Suprapubic skin (tissue), 4 donors: Measurements from ENCODE around the gene ANKRD11. TPM values are rescaled to one million over a fixed set of nuclear protein-coding genes. Genes with fewer than 3 reads are reported as not detected.

Experiments
- DNase-seq, 2 donors: peaks; one replicate each; pipeline ENCODE4 v3.0.0-alpha.2; 2019; ENCODE audit warnings: low spot score in 2 of 2
- H3K27ac ChIP-seq: fragments of 200-600 bp; sonication (generic); one replicate; pipeline ENCODE4 v1.5.1; 2019
- H3K27me3 ChIP-seq: fragments of 200-600 bp; sonication (generic); one replicate; pipeline ENCODE4 v1.5.1; 2019
- H3K36me3 ChIP-seq: fragments of 200-600 bp; sonication (generic); one replicate; pipeline ENCODE4 v1.5.1; 2019
- H3K4me1 ChIP-seq: fragments of 200-600 bp; sonication (generic); one replicate; pipeline ENCODE4 v1.5.1; 2019
- H3K4me3 ChIP-seq: fragments of 200-600 bp; sonication (generic); one replicate; pipeline ENCODE4 v1.5.1; 2019; ENCODE audit warnings: mild to moderate bottlenecking
- H3K9me3 ChIP-seq: fragments of 200-600 bp; sonication (generic); one replicate; pipeline ENCODE4 v1.5.1; 2019
- CTCF ChIP-seq, 2 donors: fragments of 200-600 bp in 1 of 2; fragments of 450-650 bp in 1 of 2; sonication (generic) in 1 of 2; IDR thresholded peaks; one replicate each; pipeline ENCODE4 v1.5.1; 2016 to 2019; ENCODE audit warnings: antibody characterized with exemption in 2 of 2, mild to moderate bottlenecking in 1 of 2, moderate library complexity in 1 of 2
- EP300 ChIP-seq: sonication (generic); formaldehyde crosslinking; IDR thresholded peaks from one replicate; pipeline ENCODE4 v1.6.1; 2017; ENCODE audit warnings: antibody characterized with exemption
- POLR2A ChIP-seq, 2 donors: fragments of 450-650 bp; IDR thresholded peaks; one replicate each; pipeline ENCODE4 v1.6.1; 2017; ENCODE audit warnings: antibody characterized with exemption in 2 of 2, mild to moderate bottlenecking in 2 of 2, moderate library complexity in 2 of 2
- POLR2AphosphoS5 ChIP-seq, 3 donors: sonication (generic); formaldehyde crosslinking; IDR thresholded peaks; one replicate each; pipeline ENCODE4 v1.6.1; 2017; ENCODE audit warnings: antibody characterized with exemption in 3 of 3
- WGBS: methylation state at CpG from one replicate; pipeline ENCODE4 v1.1.5; 2018; 5-methylcytosine and 5-hydroxymethylcytosine counted together
- total RNA-seq, 4 donors: library from RNA; depleted of rRNA; stranded (reverse); fragments of >200 nt; gene quantifications; one replicate each; pipeline ENCODE4 v1.1.0, GENCODE V29; 2016

Gene ANKRD11
- total RNA-seq, 4 donors from 2014 or later, result 85.4 to 212 (median 127) TPM

- DNase-seq, result no peak
Measured at GRCh38 chr16:89315791-89316581, 174.4 kb downstream of the ANKRD11 start.

DNA sequence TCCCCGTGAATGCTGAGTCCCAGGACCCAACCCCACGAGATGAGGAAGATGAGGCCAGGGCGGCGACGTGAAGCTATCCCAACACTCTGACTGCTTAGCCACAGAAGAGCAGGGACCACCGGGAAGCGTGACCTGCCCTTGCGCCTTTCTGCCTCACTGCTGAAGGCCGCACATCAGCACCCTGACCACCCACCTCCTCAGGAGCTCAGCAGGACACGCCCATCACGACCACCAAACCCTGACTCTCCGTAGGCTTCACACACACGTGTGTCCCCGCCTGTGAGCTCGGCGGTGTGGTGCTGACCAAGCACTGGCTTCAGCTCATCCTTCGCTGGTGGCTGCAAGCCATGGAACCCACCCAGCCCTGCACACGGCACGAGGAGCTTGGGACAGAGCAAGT lies 175.1 kb downstream of the ANKRD11 start:
- H3K4me3 ChIP-seq, result no peak overlapping the region
- peaks cover 84% of the 10 kb centered on the region for H3K4me1 ChIP-seq
- H3K27ac ChIP-seq, result no peak overlapping the region
- 81% methylated on average over 19 of the region's 19 CpGs for WGBS
- no peaks in the 10 kb centered on the region for H3K9me3 ChIP-seq
- peaks cover 15% of the 10 kb centered on the region for H3K36me3 ChIP-seq
- no peaks in the 10 kb centered on the region for H3K27me3 ChIP-seq
- TF ChIP-seq POLR2AphosphoS5 (IDR thresholded peaks at IDR 0.05), result no peak
- DNase-seq, result no peak

More at GRCh38 chr16:89315791-89316581, 174.4 kb downstream of the ANKRD11 start:
- 57% methylated on average over 12 of the region's 20 CpGs for WGBS
- Histone ChIP-seq H3K4me3 (no peak overlapping the region), H3K9me3 (no peaks in the 10 kb centered on the region), H3K36me3 (peaks cover 15% of the 10 kb centered on the region), H3K27me3 (no peaks in the 10 kb centered on the region), H3K27ac (no peak overlapping the region), H3K4me1 (peaks cover 92% of the 10 kb centered on the region)
- no peak for TF ChIP-seq EP300
- no peak for TF ChIP-seq POLR2AphosphoS5 (IDR thresholded peaks at IDR 0.05)
- no peak for TF ChIP-seq CTCF (IDR thresholded peaks at IDR 0.05)
- no peak for TF ChIP-seq POLR2A (IDR thresholded peaks at IDR 0.05)

DNA sequence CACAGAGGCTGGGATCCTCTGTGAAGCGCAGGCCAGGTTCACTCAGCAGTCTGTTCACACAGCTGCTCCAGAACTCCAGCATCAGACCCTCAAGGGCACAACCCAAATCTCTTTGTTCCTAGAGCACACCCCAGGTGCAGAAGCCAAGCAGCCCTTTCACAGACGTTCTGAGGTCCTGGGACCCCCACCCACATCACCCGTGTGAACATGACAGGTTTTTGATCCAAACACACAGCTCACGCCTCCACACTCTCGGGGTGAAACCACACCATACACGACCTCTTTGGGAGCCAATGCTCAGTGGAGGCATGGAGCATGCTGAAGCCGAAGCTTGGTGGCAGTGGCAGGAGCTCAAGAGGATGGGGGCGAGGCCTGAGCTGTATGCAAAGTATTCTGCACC lies 175.5 kb downstream of the ANKRD11 start:
- no peak for DNase-seq
- TF ChIP-seq CTCF (IDR thresholded peaks at IDR 0.05) (no peak), POLR2AphosphoS5 (IDR thresholded peaks at IDR 0.05) (no peak), EP300 (no peak), POLR2A (IDR thresholded peaks at IDR 0.05) (no peak)
- Histone ChIP-seq H3K36me3 (peaks cover 15% of the 10 kb centered on the region), H3K4me1 (peaks cover 80% of the 10 kb centered on the region), H3K27ac (no peak overlapping the region), H3K9me3 (no peaks in the 10 kb centered on the region), H3K27me3 (no peaks in the 10 kb centered on the region), H3K4me3 (no peak overlapping the region)
- WGBS, result 85% methylated on average over 8 of the region's 8 CpGs

DNA sequence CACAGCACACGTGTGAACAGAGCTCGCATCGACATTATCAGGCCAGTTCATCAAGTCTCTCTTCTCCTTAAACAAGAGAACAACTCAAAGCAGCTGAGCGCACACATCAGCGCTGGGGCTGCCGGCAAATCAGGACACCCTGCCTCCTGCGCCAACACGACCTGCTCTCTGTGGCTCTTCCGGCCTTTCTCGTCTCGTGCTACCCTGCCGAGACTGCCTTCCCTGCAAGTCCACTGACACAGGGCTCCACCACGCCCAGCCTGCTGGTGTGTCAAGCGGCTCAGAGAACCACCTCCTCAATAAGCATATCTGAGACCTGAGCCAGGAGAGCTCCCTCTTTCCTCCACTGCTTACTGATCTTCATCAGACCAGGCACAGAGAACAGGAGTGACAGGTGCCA lies 176.0 kb downstream of the ANKRD11 start:
- Histone ChIP-seq H3K27ac (peak overlapping the region; percentile 31), H3K27me3 (no peaks in the 10 kb centered on the region), H3K9me3 (no peaks in the 10 kb centered on the region), H3K4me3 (no peak overlapping the region), H3K4me1 (peaks cover 78% of the 10 kb centered on the region), H3K36me3 (peaks cover 18% of the 10 kb centered on the region)
- no peak for DNase-seq
- TF ChIP-seq CTCF (IDR thresholded peaks at IDR 0.05), result no peak
- 57% methylated on average over 14 of the region's 14 CpGs for WGBS

- TF ChIP-seq EP300 (no peak), CTCF (IDR thresholded peaks at IDR 0.05) (no peak), POLR2AphosphoS5 (IDR thresholded peaks at IDR 0.05) (no peak), POLR2A (IDR thresholded peaks at IDR 0.05) (no peak)
- peaks cover 19% of the 10 kb centered on the region for H3K36me3 ChIP-seq
- no peaks in the 10 kb centered on the region for H3K27me3 ChIP-seq
- no peaks in the 10 kb centered on the region for H3K9me3 ChIP-seq
- H3K4me3 ChIP-seq, result no peak overlapping the region
- H3K4me1 ChIP-seq, result peaks cover 78% of the 10 kb centered on the region
- 76% methylated on average over 3 of the region's 3 CpGs for WGBS
- no peak for DNase-seq
- peak overlapping the region; percentile 31 for H3K27ac ChIP-seq
Measured at GRCh38 chr16:89313583-89313982, 176.8 kb downstream of the ANKRD11 start.
